ENCODE data around the gene ASB1. TPM values are rescaled to one million over a fixed set of nuclear protein-coding genes. Genes with fewer than 3 reads are reported as not detected.

ASB1 gene
- total RNA-seq, 2 donors from 2014 or later = 50.2 to 63.3 TPM

DNA sequence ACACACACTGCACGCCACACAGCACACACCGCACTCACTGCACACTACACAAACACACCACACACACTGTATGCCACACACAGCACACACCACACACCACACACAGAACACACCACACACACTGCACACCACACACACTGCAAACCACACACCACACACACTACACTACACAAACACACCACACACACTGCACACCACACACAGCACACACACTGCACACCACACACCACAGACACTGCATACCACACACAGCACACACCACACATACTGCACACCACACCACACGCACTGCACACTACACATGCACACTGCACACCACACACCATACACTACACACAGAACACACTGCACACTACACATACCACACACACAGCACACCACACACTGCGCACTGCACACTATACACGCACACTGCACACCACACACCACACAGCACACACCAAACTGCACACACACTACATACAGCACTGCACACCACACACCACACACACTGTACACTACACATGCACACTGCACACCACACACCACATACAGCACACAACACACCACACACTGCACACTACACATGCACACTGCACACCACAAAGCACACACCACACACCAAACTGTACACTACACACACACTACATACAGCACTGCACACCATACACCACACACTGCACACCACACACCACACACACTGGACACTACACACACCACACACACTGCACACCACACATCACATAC lies 59.6 kb downstream of the ASB1 start:
- no peak for ATAC-seq
- no peak for DNase-seq (ENCODE audit: low spot score)
- Mint-ChIP-seq H3K27me3 (no peaks in the 10 kb centered on the region), H3K27ac (no peak overlapping the region), H3K36me3 (no peaks in the 10 kb centered on the region), H3K4me1 (ENCODE audit: low read depth in 2 of 2) (no peaks in the 10 kb centered on the region), H3K9me3 (no peaks in the 10 kb centered on the region), H3K4me3 (no peak overlapping the region)

DNA sequence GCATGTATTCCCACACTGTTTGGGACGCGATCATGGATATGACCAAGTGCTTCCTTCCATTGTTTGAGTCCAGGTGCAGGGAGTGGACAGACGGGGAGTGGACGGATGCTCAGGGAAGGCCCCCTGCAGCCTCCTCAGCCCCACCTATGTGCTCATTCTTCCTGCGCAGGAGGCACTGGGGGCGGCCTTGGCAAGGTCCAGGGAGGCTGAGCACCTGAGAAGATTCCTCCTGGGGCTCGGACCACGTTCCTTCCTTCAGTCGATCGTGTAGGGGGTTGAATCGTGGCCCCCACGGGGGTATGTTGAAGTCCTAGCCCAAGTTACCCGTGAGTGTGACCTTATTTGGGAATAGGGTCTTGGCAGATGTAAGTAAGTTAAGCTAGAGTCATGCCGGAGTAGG lies 60.4 kb downstream of the ASB1 start:
- Mint-ChIP-seq H3K4me3 (no peak overlapping the region), H3K27me3 (no peaks in the 10 kb centered on the region), H3K9me3 (no peaks in the 10 kb centered on the region), H3K4me1 (ENCODE audit: low read depth in 2 of 2) (no peaks in the 10 kb centered on the region), H3K27ac (no peak overlapping the region), H3K36me3 (no peaks in the 10 kb centered on the region)
- DNase-seq (ENCODE audit: low spot score) (no peak), ATAC-seq (no peak)

DNA sequence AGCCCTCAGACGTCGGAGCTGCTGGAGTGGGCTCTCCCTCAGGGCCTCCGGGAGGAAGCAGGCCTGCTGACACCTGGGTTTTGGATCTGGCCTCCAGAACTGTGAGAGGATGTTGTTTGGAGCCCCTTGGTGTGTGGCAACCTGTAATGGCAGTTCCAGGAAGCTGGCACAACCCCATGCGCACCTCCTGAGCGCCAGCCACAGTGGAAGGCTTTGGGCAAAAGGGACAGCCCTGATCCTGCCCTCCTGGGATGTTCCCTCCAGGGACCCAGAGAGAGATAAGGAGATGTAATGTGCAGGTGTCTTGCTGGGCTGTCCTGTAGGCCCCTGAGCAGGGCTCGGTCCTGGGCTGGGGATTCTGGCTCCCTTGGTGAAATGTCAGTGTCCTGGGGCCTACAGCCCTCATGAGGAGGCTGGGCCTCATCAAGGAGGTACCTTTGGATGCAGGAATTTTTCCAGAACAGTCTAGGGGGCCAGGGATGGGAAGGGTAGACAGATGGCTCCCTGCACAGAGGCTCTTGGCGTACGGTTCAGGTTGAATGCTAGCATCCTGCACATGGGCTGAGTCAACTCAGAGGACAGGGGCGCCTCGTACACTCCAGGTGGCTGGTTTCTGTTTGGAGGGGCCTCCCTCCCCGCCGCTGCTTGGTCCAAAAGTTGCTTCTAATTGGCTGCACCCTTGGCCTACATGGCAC lies 61.1 kb downstream of the ASB1 start:
- ATAC-seq = no peak
- no peak for DNase-seq (ENCODE audit: low spot score)
- no peaks in the 10 kb centered on the region for H3K27me3 Mint-ChIP-seq
- H3K27ac Mint-ChIP-seq = no peak overlapping the region
- H3K36me3 Mint-ChIP-seq = no peaks in the 10 kb centered on the region
- no peaks in the 10 kb centered on the region for H3K4me1 Mint-ChIP-seq (ENCODE audit: low read depth in 2 of 2)
- H3K4me3 Mint-ChIP-seq = no peak overlapping the region
- H3K9me3 Mint-ChIP-seq = no peaks in the 10 kb centered on the region

DNA sequence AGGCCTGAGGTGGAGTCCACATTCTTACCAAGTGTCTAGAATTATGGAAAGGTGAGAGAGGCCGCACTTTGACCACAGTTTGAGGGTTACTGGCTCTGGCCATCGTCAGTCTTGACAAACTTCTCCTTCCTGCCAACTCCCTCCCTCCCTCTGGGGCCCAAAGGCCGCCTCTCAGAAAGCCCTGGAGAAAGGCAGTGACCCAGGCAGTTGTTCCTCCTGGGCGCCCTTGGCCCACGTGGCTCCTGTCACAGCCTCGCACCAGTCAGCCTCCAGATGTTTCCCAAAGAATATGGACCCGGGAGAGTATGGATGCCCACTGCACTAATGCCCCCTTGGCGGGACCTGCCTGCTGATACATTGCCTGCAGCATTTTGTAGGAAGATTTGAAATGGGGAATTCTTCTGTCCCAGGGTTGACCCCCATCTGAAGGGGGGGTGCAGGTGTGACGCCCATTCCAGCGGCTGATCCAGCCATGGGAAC lies 61.7 kb downstream of the ASB1 start:
- Mint-ChIP-seq H3K9me3 (no peaks in the 10 kb centered on the region), H3K27me3 (no peaks in the 10 kb centered on the region), H3K4me3 (no peak overlapping the region), H3K27ac (no peak overlapping the region), H3K4me1 (ENCODE audit: low read depth in 2 of 2) (no peaks in the 10 kb centered on the region), H3K36me3 (no peaks in the 10 kb centered on the region)
- no peak for ATAC-seq
- no peak for DNase-seq (ENCODE audit: low spot score)

- H3K27ac Mint-ChIP-seq = no peak overlapping the region
- no peak overlapping the region for H3K4me3 Mint-ChIP-seq
These were observed 62.7 kb downstream of the ASB1 start for GRCh38 chr2:238489431-238489830.

DNA sequence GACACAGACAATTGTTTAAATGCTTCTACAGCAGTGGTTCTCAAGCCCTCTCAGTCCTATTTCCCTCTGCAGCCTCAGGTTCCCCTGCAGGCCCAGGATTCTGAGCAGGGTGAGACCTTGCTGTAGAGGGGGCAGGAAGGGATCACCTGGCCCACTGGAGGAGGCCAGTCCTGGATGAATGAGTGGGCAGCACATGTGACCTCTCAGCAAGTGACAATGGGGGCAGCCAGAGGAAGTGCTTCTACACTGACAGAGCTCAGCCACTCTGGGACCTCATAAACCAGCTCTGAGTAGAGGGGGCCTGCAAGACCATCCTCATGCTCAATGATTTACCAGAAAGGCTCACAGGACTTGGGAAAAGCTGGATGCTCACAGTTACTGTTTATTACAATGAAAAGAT lies 63.2 kb downstream of the ASB1 start:
- DNase-seq (ENCODE audit: low spot score) (no peak), ATAC-seq (no peak)
- H3K4me1 Mint-ChIP-seq (ENCODE audit: low read depth in 2 of 2) = no peaks in the 10 kb centered on the region
- H3K4me3 Mint-ChIP-seq = no peak overlapping the region
- H3K27ac Mint-ChIP-seq = no peak overlapping the region
- H3K27me3 Mint-ChIP-seq = no peaks in the 10 kb centered on the region
- no peaks in the 10 kb centered on the region for H3K36me3 Mint-ChIP-seq
- H3K9me3 Mint-ChIP-seq = no peaks in the 10 kb centered on the region

More at GRCh38 chr2:238489431-238489830, 62.7 kb downstream of the ASB1 start:
- ATAC-seq (no peak), DNase-seq (ENCODE audit: low spot score) (no peak)
- Mint-ChIP-seq H3K4me1 (ENCODE audit: low read depth in 2 of 2) (no peaks in the 10 kb centered on the region), H3K27me3 (no peaks in the 10 kb centered on the region), H3K36me3 (no peaks in the 10 kb centered on the region), H3K9me3 (no peaks in the 10 kb centered on the region)

- Mint-ChIP-seq H3K27ac (no peak overlapping the region), H3K9me3 (no peaks in the 10 kb centered on the region), H3K27me3 (peaks cover 0 to 2% of the 10 kb centered on the region in 2 donors), H3K36me3 (no peaks in the 10 kb centered on the region), H3K4me3 (no peak overlapping the region), H3K4me1 (ENCODE audit: low read depth in 2 of 2) (peaks cover 0 to 4% of the 10 kb centered on the region in 2 donors)
- DNase-seq (ENCODE audit: low spot score) (no peak), ATAC-seq (no peak)
These were observed 66.1 kb downstream of the ASB1 start for GRCh38 chr2:238492840-238493239.

GRCh38 chr2:238493411-238493810 lies 66.7 kb downstream of the ASB1 start:
- Mint-ChIP-seq H3K4me3 (no peak overlapping the region), H3K36me3 (no peaks in the 10 kb centered on the region), H3K27ac (no peak overlapping the region), H3K9me3 (no peaks in the 10 kb centered on the region), H3K4me1 (ENCODE audit: low read depth in 2 of 2) (peaks cover 0 to 4% of the 10 kb centered on the region in 2 donors), H3K27me3 (peaks cover 0 to 2% of the 10 kb centered on the region in 2 donors)
- ATAC-seq (no peak), DNase-seq (ENCODE audit: low spot score) (no peak)

- no peaks in the 10 kb centered on the region for H3K36me3 Mint-ChIP-seq
- H3K27me3 Mint-ChIP-seq = peaks cover 0 to 2% of the 10 kb centered on the region in 2 donors
- ATAC-seq (no peak), DNase-seq (ENCODE audit: low spot score) (no peak)
- H3K9me3 Mint-ChIP-seq = no peaks in the 10 kb centered on the region
- H3K4me3 Mint-ChIP-seq = no peak overlapping the region
- H3K4me1 Mint-ChIP-seq (ENCODE audit: low read depth in 2 of 2) = peaks cover 0 to 4% of the 10 kb centered on the region in 2 donors
- H3K27ac Mint-ChIP-seq = no peak overlapping the region
These were observed 67.3 kb downstream of the ASB1 start for GRCh38 chr2:238493880-238494572.

DNA sequence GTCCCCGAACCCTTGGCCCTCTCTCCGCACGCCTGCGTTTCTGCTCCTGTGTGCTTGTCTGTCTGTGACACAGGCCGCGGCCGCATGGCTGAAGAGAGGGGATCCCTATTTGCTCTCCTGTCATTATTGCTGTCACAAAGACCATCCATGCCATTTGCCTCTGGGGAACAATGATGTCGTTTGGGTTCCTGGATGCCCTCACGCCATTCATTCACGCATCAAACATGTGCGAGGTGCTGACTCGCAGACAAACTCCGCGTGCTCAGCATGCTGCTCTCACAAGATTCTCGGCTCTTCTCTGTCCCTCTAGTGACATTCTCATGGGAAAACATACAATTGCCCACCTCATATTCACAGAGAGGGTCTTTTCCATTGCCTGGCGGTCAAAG lies 67.8 kb downstream of the ASB1 start:
- Mint-ChIP-seq H3K4me3 (no peak overlapping the region), H3K9me3 (no peaks in the 10 kb centered on the region), H3K36me3 (no peaks in the 10 kb centered on the region), H3K27ac (no peak overlapping the region), H3K4me1 (ENCODE audit: low read depth in 2 of 2) (peaks cover 0 to 4% of the 10 kb centered on the region in 2 donors), H3K27me3 (peaks cover 0 to 2% of the 10 kb centered on the region in 2 donors)
- ATAC-seq (no peak), DNase-seq (ENCODE audit: low spot score) (no peak)

- H3K4me1 Mint-ChIP-seq (ENCODE audit: low read depth in 2 of 2) = peaks cover 0 to 4% of the 10 kb centered on the region in 2 donors
- no peak overlapping the region for H3K27ac Mint-ChIP-seq
- no peak overlapping the region for H3K4me3 Mint-ChIP-seq
- no peaks in the 10 kb centered on the region for H3K9me3 Mint-ChIP-seq
- no peak for DNase-seq (ENCODE audit: low spot score)
- no peak for ATAC-seq
- H3K36me3 Mint-ChIP-seq = no peaks in the 10 kb centered on the region
- peaks cover 0 to 2% of the 10 kb centered on the region in 2 donors for H3K27me3 Mint-ChIP-seq
These were observed 68.7 kb downstream of the ASB1 start for GRCh38 chr2:238495422-238495821.

- no peak overlapping the region for H3K4me3 Mint-ChIP-seq
- H3K27ac Mint-ChIP-seq = no peak overlapping the region
- H3K27me3 Mint-ChIP-seq = peaks cover 0 to 2% of the 10 kb centered on the region in 2 donors
- H3K9me3 Mint-ChIP-seq = no peaks in the 10 kb centered on the region
- peaks cover 0 to 4% of the 10 kb centered on the region in 2 donors for H3K4me1 Mint-ChIP-seq (ENCODE audit: low read depth in 2 of 2)
- ATAC-seq (peak in 1 of 2 donors; percentile 26), DNase-seq (ENCODE audit: low spot score) (no peak)
- no peaks in the 10 kb centered on the region for H3K36me3 Mint-ChIP-seq
These were observed 70.3 kb downstream of the ASB1 start for GRCh38 chr2:238496756-238497609.

DNA sequence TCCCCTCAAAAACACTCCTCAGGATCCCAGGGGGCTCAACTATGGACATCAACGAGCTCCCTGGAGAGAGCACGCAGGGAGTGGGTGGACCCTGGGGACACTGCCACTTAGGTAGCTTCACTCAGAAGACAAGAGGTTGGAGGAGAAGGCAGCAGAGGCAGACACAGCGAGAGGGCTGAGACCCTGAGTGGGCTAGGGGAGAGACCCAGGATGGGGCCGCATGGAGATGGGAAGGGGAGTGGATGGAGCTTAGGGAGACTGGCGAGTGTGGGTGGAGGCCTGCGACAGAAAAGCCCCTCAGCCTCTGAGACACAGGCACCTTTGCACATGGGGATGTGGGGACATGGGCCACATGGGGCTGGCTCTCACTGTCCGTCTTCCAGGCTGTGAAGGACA lies 70.9 kb downstream of the ASB1 start:
- Mint-ChIP-seq H3K9me3 (no peaks in the 10 kb centered on the region), H3K4me1 (ENCODE audit: low read depth in 2 of 2) (peaks cover 0 to 4% of the 10 kb centered on the region in 2 donors), H3K4me3 (no peak overlapping the region), H3K36me3 (no peaks in the 10 kb centered on the region), H3K27ac (no peak overlapping the region), H3K27me3 (peaks cover 0 to 2% of the 10 kb centered on the region in 2 donors)
- no peak for DNase-seq (ENCODE audit: low spot score)
- ATAC-seq = no peak

Measured in natural killer cell treated with Interleukin-12 subunit alpha and Interleukin-12 subunit beta and Interleukin-15 and Interleukin-18, amount 100 ng/mL, for 72 hours (primary cell).